H1 (cell line): ENCODE results near the gene CLDN15. TPM values are rescaled to one million over a fixed set of nuclear protein-coding genes. Genes with fewer than 3 reads are reported as not detected.

Experiments
- CTCF ChIA-PET: fragments of 300-600 bp; sonication (Branson Sonifier 250); formaldehyde crosslinking; loops from one replicate; lab custom pipeline; 2021; ENCODE audit not compliant: partially characterized antibody; lab: Charles Lee
- POLR2A ChIA-PET: fragments of 300-600 bp; sonication (Branson Sonifier 250); formaldehyde crosslinking; loops from one replicate; lab custom pipeline; 2021; ENCODE audit warnings: inconsistent platforms; ENCODE audit not compliant: partially characterized antibody; lab: Charles Lee
- DNase-seq, 2 experiments: peaks; one replicate each; pipeline versions ENCODE4 v3.0.0 to v3.0.0-alpha.2; 2010 to 2022; ENCODE audit warnings: low spot score in 2 of 2, low read depth in 1 of 2, mixed read lengths in 1 of 2
- FAIRE-seq: peaks from 2 replicates; lab custom pipeline; 2011; peaks lifted over from hg19 to GRCh38; lab: Jason Lieb, UNC
- H2AFZ ChIP-seq: 2 replicates; pipeline ENCODE4 v1.8.1; 2012; ENCODE audit warnings: low read length, inconsistent platforms
- H2AK5ac ChIP-seq: 2 replicates; pipeline ENCODE4 v1.6.1; 2013; ENCODE audit warnings: low read depth, low read length
- H2BK120ac ChIP-seq: replicated peaks from 2 replicates; pipeline ENCODE3; 2013; ENCODE audit warnings: low read depth, low read length, inconsistent platforms
- H2BK12ac ChIP-seq: 2 replicates; pipeline ENCODE4 v1.6.1; 2013; ENCODE audit warnings: low read depth, low read length
- H2BK15ac ChIP-seq: 2 replicates; pipeline ENCODE4 v1.6.1; 2013; ENCODE audit warnings: low read length
- H2BK20ac ChIP-seq: 2 replicates; pipeline ENCODE4 v1.6.1; 2013; ENCODE audit warnings: low read length
- H2BK5ac ChIP-seq: 2 replicates; pipeline ENCODE4 v1.6.1; 2013; ENCODE audit warnings: low read depth, low read length
- H3K14ac ChIP-seq: 2 replicates; pipeline ENCODE4 v1.6.1; 2013; ENCODE audit warnings: inconsistent platforms; ENCODE audit not compliant: insufficient read length
- H3K18ac ChIP-seq: 2 replicates; pipeline ENCODE4 v1.6.1; 2013; ENCODE audit warnings: low read length; ENCODE audit errors: extremely low read depth
- H3K23ac ChIP-seq: 2 replicates; pipeline ENCODE4 v1.6.1; 2013; ENCODE audit warnings: inconsistent platforms; ENCODE audit not compliant: insufficient read length
- H3K23me2 ChIP-seq: 2 replicates; pipeline ENCODE4 v1.6.1; 2013; ENCODE audit warnings: low read depth, low read length
- H3K27ac ChIP-seq: 2 replicates; pipeline ENCODE4 v1.6.1; 2011; ENCODE audit warnings: low read depth, low read length, inconsistent platforms
- H3K27me3 ChIP-seq, 4 experiments: replicated peaks in 1 of 4; 1 replicate in 1 of 4; 2 replicates in 3 of 4; pipeline versions ENCODE4 v1.6.1 to v1.8.1; 2011 to 2013; ENCODE audit warnings: low read length in 3 of 4, mild to moderate bottlenecking in 3 of 4, inconsistent platforms in 2 of 4, mixed read lengths in 2 of 4, moderate library complexity in 1 of 4; ENCODE audit not compliant: control insufficient read depth in 3 of 4, insufficient read depth in 3 of 4; ENCODE audit errors: extremely low read depth in 1 of 4
- H3K36me3 ChIP-seq, 4 experiments: 2 replicates each; pipeline versions ENCODE4 v1.6.1 to v1.8.1; 2011 to 2013; ENCODE audit warnings: mild to moderate bottlenecking in 4 of 4, low read length in 3 of 4, moderate library complexity in 2 of 4, control low read depth in 1 of 4, inconsistent platforms in 1 of 4; ENCODE audit not compliant: insufficient read depth in 4 of 4, control insufficient read depth in 2 of 4
- H3K4ac ChIP-seq: replicated peaks from 2 replicates; pipeline ENCODE3; 2013; ENCODE audit warnings: low read length, low read depth, mixed read lengths, inconsistent platforms; ENCODE audit not compliant: insufficient read length
- H3K4me1 ChIP-seq, 4 experiments: replicated peaks in 1 of 4; 1 replicate in 1 of 4; 2 replicates in 3 of 4; pipeline versions ENCODE4 v1.6.1 to v1.8.1; 2011 to 2013; ENCODE audit warnings: low read length in 3 of 4, inconsistent platforms in 2 of 4, mixed read lengths in 1 of 4; ENCODE audit not compliant: insufficient read depth in 4 of 4, control insufficient read depth in 3 of 4
- H3K4me2 ChIP-seq, 2 experiments: 2 replicates each; pipeline versions ENCODE4 v1.6.1 to v1.8.1; 2011 to 2013; ENCODE audit warnings: low read depth in 2 of 2, low read length in 2 of 2, control low read depth in 1 of 2, inconsistent platforms in 1 of 2, mild to moderate bottlenecking in 1 of 2; ENCODE audit not compliant: insufficient read depth in 1 of 2
- H3K4me3 ChIP-seq, 4 experiments: fragments of 200-600, 300-600 bp in 1 of 4; sonication (generic), shearing (Covaris generic), sonication (Bioruptor Twin) in 1 of 4; 2 replicates each; pipeline versions ENCODE4 v1.5.1 to v1.8.1; 2011 to 2016; ENCODE audit warnings: low read length in 4 of 4, low read depth in 3 of 4, control low read depth in 2 of 4, inconsistent platforms in 2 of 4, mild to moderate bottlenecking in 2 of 4, mixed read lengths in 1 of 4, moderate library complexity in 1 of 4; ENCODE audit not compliant: insufficient read depth in 2 of 4; ENCODE audit errors: extremely low read depth in 1 of 4
- H3K56ac ChIP-seq: replicated peaks from 2 replicates; pipeline ENCODE3; 2013; ENCODE audit warnings: low read depth, mild to moderate bottlenecking, mixed read lengths, low read length, inconsistent platforms; ENCODE audit not compliant: insufficient read length
- H3K79me1 ChIP-seq: 2 replicates; pipeline ENCODE4 v1.6.1; 2013; ENCODE audit warnings: low read depth, low read length, control low read depth
- H3K79me2 ChIP-seq, 2 experiments: 2 replicates each; pipeline versions ENCODE4 v1.6.1 to v1.8.1; 2012 to 2013; ENCODE audit warnings: low read length in 2 of 2, mild to moderate bottlenecking in 2 of 2, inconsistent platforms in 1 of 2; ENCODE audit not compliant: insufficient read depth in 2 of 2, control insufficient read depth in 1 of 2
- H3K9ac ChIP-seq, 4 experiments: replicated peaks in 1 of 4; 1 replicate in 1 of 4; 2 replicates in 3 of 4; pipeline versions ENCODE4 v1.6.1 to v1.8.1; 2011 to 2013; ENCODE audit warnings: low read depth in 3 of 4, low read length in 3 of 4, control low read depth in 2 of 4, mild to moderate bottlenecking in 2 of 4, moderate library complexity in 2 of 4, inconsistent platforms in 1 of 4; ENCODE audit errors: extremely low read depth in 1 of 4
- H3K9me3 ChIP-seq, 2 experiments: 2 replicates each; pipeline versions ENCODE4 v1.6.1 to v1.8.1; 2012 to 2013; ENCODE audit warnings: mild to moderate bottlenecking in 2 of 2, moderate library complexity in 2 of 2, control low read depth in 1 of 2, inconsistent platforms in 1 of 2, low read depth in 1 of 2, low read length in 1 of 2, mixed read lengths in 1 of 2; ENCODE audit not compliant: insufficient read depth in 2 of 2
- H4K20me1 ChIP-seq, 2 experiments: replicated peaks in 1 of 2; 2 replicates each; pipeline versions ENCODE3 to v1.8.1; 2011 to 2013; ENCODE audit warnings: inconsistent platforms in 2 of 2, low read length in 2 of 2, mild to moderate bottlenecking in 1 of 2; ENCODE audit not compliant: insufficient read depth in 2 of 2, control insufficient read depth in 1 of 2
- H4K5ac ChIP-seq: 2 replicates; pipeline ENCODE4 v1.6.1; 2013; ENCODE audit warnings: low read length, low read depth, mixed read lengths, inconsistent platforms; ENCODE audit not compliant: insufficient read length
- H4K8ac ChIP-seq: 2 replicates; pipeline ENCODE4 v1.8.0; 2013; ENCODE audit warnings: mild to moderate bottlenecking, moderate library complexity, low read length, inconsistent platforms; ENCODE audit not compliant: insufficient read depth; ENCODE audit errors: extremely low read depth
- H4K91ac ChIP-seq: replicated peaks from 2 replicates; pipeline ENCODE3; 2013; ENCODE audit warnings: low read length, mixed read lengths, inconsistent platforms; ENCODE audit not compliant: insufficient read length
- EZH2 ChIP-seq: fragments of 200-600 bp; sonication (generic); IDR thresholded peaks from 2 replicates; pipeline ENCODE4 v1.7.1; 2012; ENCODE audit warnings: low read depth, mild to moderate bottlenecking, moderate library complexity, low read length, inconsistent platforms; ENCODE audit not compliant: severe bottlenecking
- GABPA ChIP-seq: IDR thresholded peaks from 2 replicates; pipeline ENCODE4 v1.6.1; 2011; ENCODE audit warnings: mild to moderate bottlenecking, low read length, moderate library complexity, borderline replicate concordance; ENCODE audit not compliant: insufficient read depth
- GTF2F1 ChIP-seq: IDR thresholded peaks from 2 replicates; pipeline ENCODE4 v1.6.1; 2012; ENCODE audit warnings: low read depth, low read length, improper control_type of control experiment, borderline replicate concordance
- HDAC2 ChIP-seq, 2 experiments: fragments of 300-600 bp in 1 of 2; sonication (generic) in 1 of 2; IDR thresholded peaks; 2 replicates each; pipeline ENCODE4 v1.6.1; 2011 to 2012; ENCODE audit warnings: low read depth in 2 of 2, low read length in 2 of 2, mild to moderate bottlenecking in 2 of 2, moderate library complexity in 2 of 2, borderline replicate concordance in 1 of 2, inconsistent platforms in 1 of 2
- KDM4A ChIP-seq: IDR thresholded peaks from one replicate; pipeline ENCODE4 v1.7.1; 2012; ENCODE audit warnings: low read depth, mild to moderate bottlenecking, moderate library complexity, low read length, inconsistent platforms; ENCODE audit not compliant: severe bottlenecking
- POLR2AphosphoS5 ChIP-seq: IDR thresholded peaks from 2 replicates; pipeline ENCODE4 v1.6.1; 2011; ENCODE audit warnings: low read depth, low read length
- RAD21 ChIP-seq, 2 experiments: IDR thresholded peaks in 1 of 2; conservative IDR thresholded peaks in 1 of 2; 2 replicates each; pipeline ENCODE4 v1.6.1; 2011; ENCODE audit warnings: low read depth in 2 of 2, low read length in 2 of 2, improper control_type of control experiment in 1 of 2, inconsistent platforms in 1 of 2, mild to moderate bottlenecking in 1 of 2, moderate library complexity in 1 of 2
- YY1 ChIP-seq: IDR thresholded peaks from 2 replicates; pipeline ENCODE4 v1.6.1; 2011; ENCODE audit warnings: low read depth, mild to moderate bottlenecking, low read length
- WGBS, 2 experiments: shearing (Covaris generic) in 1 of 2; methylation state at CpG; one replicate each; pipeline versions ENCODE4 v1.1.6 to v1.1.7; 2013 to 2015; ENCODE audit warnings: low lambda C conversion rate in 2 of 2, mixed read lengths in 2 of 2, inconsistent platforms in 1 of 2, low coverage in 1 of 2, missing lambda C conversion rate in 1 of 2; ENCODE audit not compliant: insufficient replicate concordance in 2 of 2, insufficient coverage in 1 of 2, insufficient read length in 1 of 2; ENCODE audit errors: extremely low coverage in 1 of 2, missing lambda C conversion rate in 1 of 2; 5-methylcytosine and 5-hydroxymethylcytosine counted together
- polyA plus RNA-seq, 7 experiments: library from polyadenylated mRNA; depleted of rRNA in 3 of 7; stranded (reverse) in 5 of 7; unstranded in 2 of 7; fragments of >200 nt in 5 of 7; fragments of 200-250 nt in 2 of 7; gene quantifications; 1 replicate in 5 of 7; 2 replicates in 1 of 7; 4 replicates in 1 of 7; pipeline versions ENCODE4 v1.2.1 to v1.2.3, GENCODE V29; 2011 to 2013; ENCODE audit warnings: missing spikeins in 2 of 7, mixed read lengths in 2 of 7
- total RNA-seq: library from RNA; stranded (reverse); fragmentation: NEBNext Ultra II Directional; extraction: Animal tissue kit (Norgen Biotek cat#: 25700); gene quantifications from 2 replicates; pipeline ENCODE4 v1.2.1, GENCODE V29; 2021

The CLDN15 gene
- total and polyA plus RNA-seq, 2 of the 8 experiments (the other 6 are each of a cell fraction or from before 2014, with no cell fraction given) = 5.5 to 7.6 TPM

DNA sequence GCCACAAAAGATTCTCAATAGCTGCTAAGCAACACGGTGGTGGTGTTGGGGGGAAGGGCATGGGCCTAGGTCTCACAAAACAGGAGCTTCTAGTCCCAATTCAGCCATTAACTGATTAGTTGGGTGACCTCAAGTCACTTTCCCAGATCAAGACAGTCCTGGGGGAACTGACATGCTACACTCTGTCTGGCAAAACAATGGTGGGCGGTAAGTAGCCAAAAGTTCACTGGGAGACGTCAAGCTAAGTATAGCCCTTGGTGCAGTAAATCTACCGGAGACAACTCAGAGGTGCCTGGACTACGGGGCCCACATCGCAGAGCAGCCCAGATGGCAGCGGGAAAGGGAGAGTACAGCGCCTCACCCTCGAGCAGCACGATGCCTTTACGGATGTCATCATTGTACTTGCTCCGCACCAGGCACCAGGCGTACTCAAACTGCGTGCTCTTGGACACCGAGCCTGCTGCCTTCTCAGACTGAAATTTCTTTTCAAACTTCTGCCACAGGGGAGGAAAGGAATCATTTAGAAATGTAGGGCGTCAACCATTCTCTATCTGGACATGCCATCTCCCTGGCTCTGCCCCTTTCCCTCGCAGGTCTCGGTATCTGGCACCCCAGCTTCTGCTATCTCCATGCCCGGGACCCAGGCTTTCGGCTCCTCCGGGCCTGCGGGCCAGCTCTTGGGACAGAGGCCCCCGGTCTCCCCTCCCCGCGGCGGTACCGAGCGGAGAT, 6.2 kb upstream of the CLDN15 start:
- Histone ChIP-seq H3K4me2 (peak overlapping the region; percentile 65 to 99), H3K14ac (no peak overlapping the region), H3K79me1 (peaks cover 10% of the 10 kb centered on the region), H3K27ac (no peak overlapping the region), H4K5ac (no peak overlapping the region), H4K20me1 (peaks cover 0 to 7% of the 10 kb centered on the region in 2 experiments), H2AFZ (no peak overlapping the region), H3K23me2 (peaks cover 9% of the 10 kb centered on the region), H2BK5ac (peak overlapping the region; percentile 97), H3K23ac (no peak overlapping the region), H3K4me3 (peak overlapping the region; percentile 14 to 99 (median 98); a peak in 7 of 8 replicates), H3K79me2 (peaks cover 0 to 34% of the 10 kb centered on the region in 2 experiments; a peak in 1 of 4 replicates), H2BK20ac (no peak overlapping the region), H2BK120ac (no peak overlapping the region), H3K9me3 (no peaks in the 10 kb centered on the region), H3K4me1 (peaks cover 0 to 6% (median 3%) of the 10 kb centered on the region in 4 experiments; a peak in 5 of 7 replicates), H3K56ac (no peak overlapping the region), H3K27me3 (no peaks in the 10 kb centered on the region), H2BK15ac (no peak overlapping the region), H2BK12ac (peak overlapping the region; percentile 44; the same call in 1 of the 2 replicates), H3K18ac (peak overlapping the region; percentile 28; the same call in 1 of the 2 replicates), H4K91ac (no peak overlapping the region), H3K9ac (peak overlapping the region in 2 of 4 experiments; percentile 34; a peak in 2 of 7 replicates), H3K4ac (peak overlapping the region; percentile 36), H3K36me3 (peaks cover 0 to 4% (median 0%) of the 10 kb centered on the region in 4 experiments; a peak in 2 of 8 replicates), H2AK5ac (no peak overlapping the region), H4K8ac (no peak overlapping the region)
- TF ChIP-seq POLR2AphosphoS5 (no peak), GABPA (peak; percentile 48; the same call in 1 of the 2 replicates), RAD21 (IDR thresholded peaks at IDR 0.05 in 1 of 2, conservative IDR thresholded peaks at IDR 0.05 in 1 of 2; ENCODE audit: low read depth in 2 of 2, low read length in 2 of 2) (peak in 1 of 2 experiments; percentile 75; a peak in 1 of 4 replicates), YY1 (0 out of 2 replicates have a peak, but pooled peaks have one; percentile 20), EZH2 (no peak), KDM4A (no peak), HDAC2 (IDR thresholded peaks at IDR 0.05; ENCODE audit: borderline replicate concordance in 1 of 2, low read depth in 2 of 2, low read length in 2 of 2) (peak in 1 of 2 experiments; percentile 51; a peak in 1 of 4 replicates), GTF2F1 (no peak)
- CTCF ChIA-PET = interaction anchor here (0.7 to 8.2 kb wide), 38 partner anchors 8 to 349 kb away, joined by 3 to 79 read pairs (median 5); partner anchors contain the start of genes MOGAT3, PLOD3, TRIM56 and VGF
- 52% methylated on average over 28 of the region's 28 CpGs; no CpG with 5 or more reads in 1 of the 2 experiments for WGBS, 2 experiments
- POLR2A ChIA-PET = interaction anchor here (0.6 to 4.0 kb wide), 17 partner anchors 10 to 947 kb away, joined by 3 to 28 read pairs (median 3); partner anchors contain the start of genes PLOD3 and ZNHIT1
- FAIRE-seq (no peak), DNase-seq (no peak)
